HG02973 (cell line): ENCODE results near the gene PLLP.

Source experiments
- ATAC-seq: cut with Tn5 transposase; IDR thresholded peaks from one replicate; pipeline ENCODE4 v1.9.1; 2021; ENCODE audit warnings: moderate library complexity; ENCODE audit not compliant: unreplicated experiment

Gene PLLP

GRCh38 chr16:57303021-57303909, 18.8 kb upstream of the PLLP start:
- no peak for ATAC-seq

GRCh38 chr16:57301126-57301817, 16.8 kb upstream of the PLLP start:
- ATAC-seq: no peak

GRCh38 chr16:57300387-57301125, 16.1 kb upstream of the PLLP start:
- peak; percentile 76 for ATAC-seq

- peak; percentile 39 for ATAC-seq
Observed at GRCh38 chr16:57299719-57300386, 15.4 kb upstream of the PLLP start.

- peak; percentile 19 for ATAC-seq
Observed at GRCh38 chr16:57299009-57299718, 14.7 kb upstream of the PLLP start.

- no peak for ATAC-seq
Observed at GRCh38 chr16:57297856-57298255, 13.4 kb upstream of the PLLP start.

GRCh38 chr16:57289391-57290257, 5.2 kb upstream of the PLLP start:
- ATAC-seq: no peak

- no peak for ATAC-seq
Observed at GRCh38 chr16:57285379-57285778, 907 bp upstream of the PLLP start.

GRCh38 chr16:57284952-57285363, 486 bp upstream of the PLLP start:
- no peak for ATAC-seq

GRCh38 chr16:57283959-57284208, 588 bp downstream of the PLLP start:
- no peak for ATAC-seq

- ATAC-seq: no peak
Observed at GRCh38 chr16:57283214-57283958, 1.1 kb downstream of the PLLP start.

- ATAC-seq: no peak
Observed at GRCh38 chr16:57282510-57283213, 1.8 kb downstream of the PLLP start.

GRCh38 chr16:57281791-57282190, 2.7 kb downstream of the PLLP start:
- ATAC-seq: no peak

GRCh38 chr16:57279780-57280638, 4.5 kb downstream of the PLLP start:
- no peak for ATAC-seq

- ATAC-seq: no peak
Observed at GRCh38 chr16:57278494-57278893, 6.0 kb downstream of the PLLP start.

- no peak for ATAC-seq
Observed at GRCh38 chr16:57277586-57277985, 6.9 kb downstream of the PLLP start.

- no peak for ATAC-seq
Observed at GRCh38 chr16:57276596-57276995, 7.9 kb downstream of the PLLP start.
